SK-N-SH (cell line): Measurements from ENCODE around the gene PLOD2. TPM values are rescaled to one million over a fixed set of nuclear protein-coding genes. Genes with fewer than 3 reads are reported as not detected.

ENCODE experiments used
- CTCF ChIA-PET: fragments of 300-600, 350-600 bp; formaldehyde crosslinking; extraction: SDS; loops from one replicate; lab custom pipeline; 2021; lab: Yijun Ruan, JAX
- POLR2A ChIA-PET: fragments of 350-600 bp; sonication (Branson Sonifier 250); formaldehyde crosslinking; extraction: SDS; loops from one replicate; lab custom pipeline; 2020; ENCODE audit warnings: antibody characterized with exemption, inconsistent platforms; lab: Yijun Ruan, JAX
- DNase-seq: peaks from one replicate; pipeline ENCODE4 v3.0.0; 2012
- H2AFZ ChIP-seq: fragments of 200-600 bp; sonication (generic); 2 replicates; pipeline ENCODE4 v1.8.1; 2016; ENCODE audit warnings: antibody characterized with exemption, mild to moderate bottlenecking, low read depth
- H3F3A ChIP-seq: fragments of 200-600 bp; sonication (generic); replicated peaks from 2 replicates; pipeline ENCODE3; 2016; ENCODE audit warnings: antibody characterized with exemption, mild to moderate bottlenecking; ENCODE audit not compliant: insufficient read depth
- H3K27ac ChIP-seq, 2 experiments: fragments of 200-500 bp in 1 of 2; fragments of 200-600 bp in 1 of 2; sonication (Bioruptor generic) in 1 of 2; sonication (generic), shearing (Covaris generic) in 1 of 2; 2 replicates each; pipeline versions ENCODE4 v1.5.1 to v1.6.1; 2014 to 2016; ENCODE audit warnings: low read depth in 2 of 2, inconsistent platforms in 1 of 2, low read length in 1 of 2, mild to moderate bottlenecking in 1 of 2, mixed read lengths in 1 of 2
- H3K27me3 ChIP-seq: fragments of 200-600 bp; sonication (generic), shearing (Covaris generic); 2 replicates; pipeline ENCODE4 v1.6.1; 2016; ENCODE audit warnings: mixed run types; ENCODE audit not compliant: insufficient read depth
- H3K36me3 ChIP-seq, 2 experiments: fragments of 200-500 bp in 1 of 2; fragments of 200-600 bp in 1 of 2; sonication (Bioruptor generic) in 1 of 2; sonication (generic) in 1 of 2; replicated peaks in 1 of 2; 2 replicates each; pipeline versions ENCODE3 to v1.5.1; 2014 to 2016; ENCODE audit warnings: low read length in 1 of 2, mild to moderate bottlenecking in 1 of 2; ENCODE audit not compliant: insufficient read depth in 2 of 2, control insufficient read depth in 1 of 2
- H3K4me1 ChIP-seq, 2 experiments: fragments of 200-500 bp in 1 of 2; fragments of 200-600 bp in 1 of 2; sonication (Bioruptor generic) in 1 of 2; sonication (generic), shearing (Covaris generic) in 1 of 2; 2 replicates each; pipeline versions ENCODE4 v1.5.1 to v1.6.1; 2014 to 2016; ENCODE audit warnings: low read depth in 1 of 2, low read length in 1 of 2, mixed run types in 1 of 2; ENCODE audit not compliant: insufficient read depth in 2 of 2, control insufficient read depth in 1 of 2
- H3K4me2 ChIP-seq: fragments of 200-600 bp; sonication (generic), shearing (Covaris generic); 2 replicates; pipeline ENCODE4 v1.6.1; 2017; ENCODE audit warnings: mixed run types
- H3K4me3 ChIP-seq, 2 experiments: fragments of 200-500 bp in 1 of 2; fragments of 200-600 bp in 1 of 2; sonication (Bioruptor generic) in 1 of 2; sonication (generic), shearing (Covaris generic) in 1 of 2; 2 replicates each; pipeline versions ENCODE4 v1.5.1 to v1.8.1; 2014 to 2016; ENCODE audit warnings: low read depth in 2 of 2, inconsistent platforms in 1 of 2, low read length in 1 of 2, mild to moderate bottlenecking in 1 of 2, mixed read lengths in 1 of 2, moderate library complexity in 1 of 2
- H3K79me2 ChIP-seq: fragments of 200-600 bp; sonication (generic); 2 replicates; pipeline ENCODE4 v1.8.1; 2017; ENCODE audit warnings: mild to moderate bottlenecking; ENCODE audit not compliant: insufficient read depth
- H3K9ac ChIP-seq: fragments of 200-600 bp; sonication (generic); 2 replicates; pipeline ENCODE4 v1.6.1; 2017; ENCODE audit warnings: mixed run types
- H3K9me2 ChIP-seq: fragments of 200-600 bp; sonication (generic); 2 replicates; pipeline ENCODE4 v1.6.1; 2017; ENCODE audit warnings: mixed run types
- H3K9me3 ChIP-seq: fragments of 200-600 bp; sonication (generic); 2 replicates; pipeline ENCODE4 v1.6.1; 2017; ENCODE audit warnings: mixed run types, mild to moderate bottlenecking, moderate library complexity
- H4K20me1 ChIP-seq: fragments of 200-600 bp; sonication (generic); 2 replicates; pipeline ENCODE4 v1.6.1; 2017; ENCODE audit warnings: mild to moderate bottlenecking, mixed run types; ENCODE audit not compliant: insufficient read depth
- EP300 ChIP-seq, 2 experiments: IDR thresholded peaks; 2 replicates each; pipeline versions ENCODE4 v1.4.0 to v1.6.1; 2012; ENCODE audit warnings: borderline replicate concordance in 1 of 2, low read depth in 1 of 2, low read length in 1 of 2
- FOXJ3 ChIP-seq: sonication (generic); formaldehyde crosslinking; IDR thresholded peaks from 2 replicates; pipeline ENCODE4 v1.5.1; 2020; ENCODE audit warnings: mild to moderate bottlenecking, missing genetic modification reagents
- FOXM1 ChIP-seq: IDR thresholded peaks from 2 replicates; pipeline ENCODE4 v1.4.0; 2012; ENCODE audit warnings: low read depth, mild to moderate bottlenecking
- GABPA ChIP-seq: IDR thresholded peaks from 2 replicates; pipeline ENCODE4 v1.4.0; 2012; ENCODE audit warnings: low read depth, mild to moderate bottlenecking
- GATA2 ChIP-seq: sonication (generic); formaldehyde crosslinking; IDR thresholded peaks from 2 replicates; pipeline ENCODE4 v1.5.0; 2020; ENCODE audit warnings: mild to moderate bottlenecking, missing genetic modification reagents
- MAX ChIP-seq: IDR thresholded peaks from 2 replicates; pipeline ENCODE4 v1.4.0; 2012; ENCODE audit warnings: low read depth
- MEF2A ChIP-seq: IDR thresholded peaks from 2 replicates; pipeline ENCODE4 v1.4.0; 2012; ENCODE audit warnings: low read depth, borderline replicate concordance
- MXI1 ChIP-seq: IDR thresholded peaks from 2 replicates; pipeline ENCODE4 v1.6.1; 2012; ENCODE audit warnings: mild to moderate bottlenecking, low read depth, low read length, improper control_type of control experiment
- NFIC ChIP-seq: IDR thresholded peaks from 2 replicates; pipeline ENCODE4 v1.4.0; 2012; ENCODE audit warnings: borderline replicate concordance
- NRF1 ChIP-seq: IDR thresholded peaks from 2 replicates; pipeline ENCODE4 v1.6.1; 2012; ENCODE audit warnings: low read depth, mild to moderate bottlenecking, low read length
- PBX3 ChIP-seq: IDR thresholded peaks from 2 replicates; pipeline ENCODE4; 2012
- POLR2AphosphoS5 ChIP-seq: IDR thresholded peaks from 2 replicates; pipeline ENCODE4 v1.6.1; 2012; ENCODE audit warnings: low read depth, low read length
- RAD21 ChIP-seq: IDR thresholded peaks from 2 replicates; pipeline ENCODE4 v1.6.1; 2012; ENCODE audit warnings: mild to moderate bottlenecking, low read length
- RCOR1 ChIP-seq: fragments of 150-350 bp; IDR thresholded peaks from 2 replicates; pipeline ENCODE4 v1.6.1; 2017; ENCODE audit warnings: antibody characterized with exemption, low read length
- REST ChIP-seq: IDR thresholded peaks from 2 replicates; pipeline ENCODE4 v1.6.1; 2012; ENCODE audit warnings: mild to moderate bottlenecking, low read depth, low read length, moderate library complexity
- RFX5 ChIP-seq: IDR thresholded peaks from 2 replicates; pipeline ENCODE4 v1.6.1; 2012; ENCODE audit warnings: mild to moderate bottlenecking, improper control_type of control experiment, low read length
- SIN3A ChIP-seq: IDR thresholded peaks from 2 replicates; pipeline ENCODE4 v1.6.1; 2012; ENCODE audit warnings: low read depth, mild to moderate bottlenecking, low read length, moderate library complexity, borderline replicate concordance
- SMC3 ChIP-seq: IDR thresholded peaks from 2 replicates; pipeline ENCODE4 v1.6.1; 2012; ENCODE audit warnings: low read depth, low read length, improper control_type of control experiment
- TEAD4 ChIP-seq: IDR thresholded peaks from 2 replicates; pipeline ENCODE4 v1.4.0; 2012; ENCODE audit warnings: mild to moderate bottlenecking, borderline replicate concordance; ENCODE audit not compliant: insufficient read depth
- USF1 ChIP-seq: IDR thresholded peaks from 2 replicates; pipeline ENCODE4 v1.4.0; 2012; ENCODE audit warnings: low read depth, borderline replicate concordance
- ZBTB33 ChIP-seq: IDR thresholded peaks from 2 replicates; pipeline ENCODE4 v1.4.0; 2012; ENCODE audit warnings: low read depth, borderline replicate concordance
- WGBS: methylation state at CpG from one replicate; pipeline ENCODE4 v1.1.6; 2017; ENCODE audit warnings: low lambda C conversion rate; 5-methylcytosine and 5-hydroxymethylcytosine counted together
- polyA plus RNA-seq, 3 experiments: library from polyadenylated mRNA; depleted of rRNA; stranded (reverse); fragments of >200 nt; gene quantifications; 2 replicates each; pipeline ENCODE4 v1.2.3, GENCODE V29; 2012

The PLOD2 gene
- polyA plus RNA-seq, 1 of the 3 experiments (the other 2 are of a cell fraction) = 0.58 TPM

- H3K36me3 ChIP-seq = no peaks in the 10 kb centered on the region
- H3K4me2 ChIP-seq = no peak overlapping the region
- no peak for DNase-seq
- H3K9me3 ChIP-seq = no peaks in the 10 kb centered on the region
- H3F3A ChIP-seq = no peaks in the 10 kb centered on the region
- H3K27me3 ChIP-seq = 0 out of 2 replicates have a peak, but pooled peaks cover 5% of the 10 kb centered on the region
- no peak overlapping the region for H3K4me3 ChIP-seq
- no peaks in the 10 kb centered on the region for H3K9me2 ChIP-seq
- no peaks in the 10 kb centered on the region for H3K79me2 ChIP-seq
- no peaks in the 10 kb centered on the region for H4K20me1 ChIP-seq
- no peak for TF ChIP-seq MXI1
- no peak for TF ChIP-seq FOXJ3
- H3K27ac ChIP-seq = no peak overlapping the region
- CTCF ChIA-PET = interaction anchor here (1.2 to 1.4 kb wide), 2 partner anchors 13 to 18 kb away, joined by 3 read pairs; no protein-coding TSS in a partner anchor
- H3K4me1 ChIP-seq = no peaks in the 10 kb centered on the region
- WGBS = 0% methylated on average over 1 of the region's 1 CpG
- POLR2A ChIA-PET = no interaction called here
- H2AFZ ChIP-seq = no peak overlapping the region
- H3K9ac ChIP-seq = no peak overlapping the region
Measured at GRCh38 chr3:146091397-146091796, 69.6 kb downstream of the PLOD2 start.

- no peak overlapping the region for H2AFZ ChIP-seq
- H3K4me2 ChIP-seq = no peak overlapping the region
- no peaks in the 10 kb centered on the region for H3F3A ChIP-seq
- H3K4me1 ChIP-seq = no peaks in the 10 kb centered on the region
- H3K36me3 ChIP-seq = no peaks in the 10 kb centered on the region
- no peaks in the 10 kb centered on the region for H4K20me1 ChIP-seq
- H3K9ac ChIP-seq = no peak overlapping the region
- DNase-seq = no peak
- H3K9me3 ChIP-seq = no peaks in the 10 kb centered on the region
- H3K4me3 ChIP-seq = no peak overlapping the region
- 0 out of 2 replicates have a peak, but pooled peaks cover 5% of the 10 kb centered on the region for H3K27me3 ChIP-seq
- no peaks in the 10 kb centered on the region for H3K9me2 ChIP-seq
- 39% methylated on average over 2 of the region's 2 CpGs for WGBS
- TF ChIP-seq MEF2A (no peak), RAD21 (no peak), USF1 (no peak), SMC3 (no peak), TEAD4 (no peak), FOXM1 (no peak), POLR2AphosphoS5 (no peak), GABPA (no peak), EP300 (IDR thresholded peaks at IDR 0.05; ENCODE audit: borderline replicate concordance in 1 of 2, low read depth in 1 of 2, low read length in 1 of 2) (no peak), ZBTB33 (no peak), GATA2 (CRISPR knock-in tag) (no peak), PBX3 (no peak), SIN3A (no peak), NFIC (no peak), RCOR1 (no peak), REST (no peak), MAX (no peak), NRF1 (no peak), RFX5 (no peak)
- POLR2A ChIA-PET = no interaction called here
- no peak overlapping the region for H3K27ac ChIP-seq
- CTCF ChIA-PET = interaction anchor here (1.2 to 1.4 kb wide), 2 partner anchors 13 to 19 kb away, joined by 3 read pairs; no protein-coding TSS in a partner anchor
- H3K79me2 ChIP-seq = no peaks in the 10 kb centered on the region
Measured at GRCh38 chr3:146090521-146090920, 70.5 kb downstream of the PLOD2 start.
